ENCODE measurements around the gene LRP1B.

DNA sequence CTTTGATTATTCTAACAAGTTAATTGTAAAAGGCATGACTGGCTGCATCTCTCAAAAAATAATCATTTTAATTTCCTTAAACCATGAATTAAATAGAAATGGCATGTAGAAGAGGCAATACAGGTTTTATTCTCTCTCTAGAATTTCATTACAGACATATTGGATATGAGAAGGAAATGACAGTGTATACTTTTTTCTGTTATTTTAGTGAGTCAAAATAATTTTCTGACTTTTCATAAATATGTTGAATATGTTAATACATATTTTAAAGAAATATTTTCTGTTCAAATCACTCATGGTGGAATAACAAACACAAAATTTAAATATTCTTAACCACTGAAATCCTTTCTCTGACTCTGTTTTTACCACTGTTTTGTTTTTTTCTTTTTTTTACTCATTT lies 510.4 kb downstream of the LRP1B start:
- TF ChIP-seq, protein P1, sequence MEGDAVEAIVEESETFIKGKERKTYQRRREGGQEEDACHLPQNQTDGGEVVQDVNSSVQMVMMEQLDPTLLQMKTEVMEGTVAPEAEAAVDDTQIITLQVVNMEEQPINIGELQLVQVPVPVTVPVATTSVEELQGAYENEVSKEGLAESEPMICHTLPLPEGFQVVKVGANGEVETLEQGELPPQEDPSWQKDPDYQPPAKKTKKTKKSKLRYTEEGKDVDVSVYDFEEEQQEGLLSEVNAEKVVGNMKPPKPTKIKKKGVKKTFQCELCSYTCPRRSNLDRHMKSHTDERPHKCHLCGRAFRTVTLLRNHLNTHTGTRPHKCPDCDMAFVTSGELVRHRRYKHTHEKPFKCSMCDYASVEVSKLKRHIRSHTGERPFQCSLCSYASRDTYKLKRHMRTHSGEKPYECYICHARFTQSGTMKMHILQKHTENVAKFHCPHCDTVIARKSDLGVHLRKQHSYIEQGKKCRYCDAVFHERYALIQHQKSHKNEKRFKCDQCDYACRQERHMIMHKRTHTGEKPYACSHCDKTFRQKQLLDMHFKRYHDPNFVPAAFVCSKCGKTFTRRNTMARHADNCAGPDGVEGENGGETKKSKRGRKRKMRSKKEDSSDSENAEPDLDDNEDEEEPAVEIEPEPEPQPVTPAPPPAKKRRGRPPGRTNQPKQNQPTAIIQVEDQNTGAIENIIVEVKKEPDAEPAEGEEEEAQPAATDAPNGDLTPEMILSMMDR (IDR thresholded peaks at IDR 0.05), result no peak
- TF ChIP-seq POLR2A (IDR thresholded peaks at IDR 0.05) (no peak), POLR2AphosphoS5 (IDR thresholded peaks at IDR 0.05; ENCODE audit: insufficient read depth in 1 of 2, low read depth in 1 of 2) (no peak)

Data from vagina (tissue), 2 donors.